OCI-LY7 (cell line): Measurements from ENCODE around the gene ZNF814.

Experiments used
- CTCF ChIP-seq: fragments of 200-600 bp; sonication (generic); conservative IDR thresholded peaks from 2 replicates; pipeline ENCODE4 v1.5.1; 2014; ENCODE audit warnings: mild to moderate bottlenecking, antibody characterized with exemption, low read length, moderate library complexity, mixed read lengths
- EZH2phosphoT487 ChIP-seq: fragments of 200-600 bp; sonication (generic); IDR thresholded peaks from 2 replicates; pipeline ENCODE4 v1.6.1; 2018; ENCODE audit warnings: low read depth, borderline replicate concordance, mild to moderate bottlenecking, mixed run types, antibody characterized with exemption, low read length, moderate library complexity, mixed read lengths

- TF ChIP-seq CTCF (peak; percentile 59; the same call in 1 of the 2 replicates), EZH2phosphoT487 (no peak)
These were observed 14.9 kb upstream of the ZNF814 start for GRCh38 chr19:57903618-57904184.
